H1 (cell line): Measurements from ENCODE around the gene C17orf113. TPM values are rescaled to one million over a fixed set of nuclear protein-coding genes. Genes with fewer than 3 reads are reported as not detected.

Experiments
- TAF1 ChIP-seq: IDR thresholded peaks from 2 replicates; pipeline ENCODE4 v1.6.1; 2011; ENCODE audit warnings: mild to moderate bottlenecking, low read depth, low read length
- TBP ChIP-seq: IDR thresholded peaks from 2 replicates; pipeline ENCODE4 v1.6.1; 2011; ENCODE audit warnings: low read depth, low read length, improper control_type of control experiment
- TCF12 ChIP-seq: IDR thresholded peaks from 2 replicates; pipeline ENCODE4 v1.6.1; 2011; ENCODE audit warnings: low read depth, mild to moderate bottlenecking, low read length
- polyA plus RNA-seq, 7 experiments: library from polyadenylated mRNA; depleted of rRNA in 3 of 7; stranded (reverse) in 5 of 7; unstranded in 2 of 7; fragments of >200 nt in 5 of 7; fragments of 200-250 nt in 2 of 7; gene quantifications; 1 replicate in 5 of 7; 2 replicates in 1 of 7; 4 replicates in 1 of 7; pipeline versions ENCODE4 v1.2.1 to v1.2.3, GENCODE V29; 2011 to 2013; ENCODE audit warnings: missing spikeins in 2 of 7, mixed read lengths in 2 of 7
- total RNA-seq: library from RNA; stranded (reverse); fragmentation: NEBNext Ultra II Directional; extraction: Animal tissue kit (Norgen Biotek cat#: 25700); gene quantifications from 2 replicates; pipeline ENCODE4 v1.2.1, GENCODE V29; 2021
- TF ChIP-seq, protein P1 (sequence below): fragments of 300-600 bp; sonication (generic); IDR thresholded peaks from 2 replicates; pipeline ENCODE4 v1.7.1; 2012; ENCODE audit warnings: low read length, moderate library complexity, mild to moderate bottlenecking, inconsistent platforms; ENCODE audit not compliant: insufficient replicate concordance

Gene C17orf113
- total and polyA plus RNA-seq, 2 of the 8 experiments (the other 6 are each of a cell fraction or from before 2014, with no cell fraction given) = 1.0 to 1.4 TPM

GRCh38 chr17:42051013-42051400, 606 bp upstream of the C17orf113 start (continued):
- TF ChIP-seq, protein P1, sequence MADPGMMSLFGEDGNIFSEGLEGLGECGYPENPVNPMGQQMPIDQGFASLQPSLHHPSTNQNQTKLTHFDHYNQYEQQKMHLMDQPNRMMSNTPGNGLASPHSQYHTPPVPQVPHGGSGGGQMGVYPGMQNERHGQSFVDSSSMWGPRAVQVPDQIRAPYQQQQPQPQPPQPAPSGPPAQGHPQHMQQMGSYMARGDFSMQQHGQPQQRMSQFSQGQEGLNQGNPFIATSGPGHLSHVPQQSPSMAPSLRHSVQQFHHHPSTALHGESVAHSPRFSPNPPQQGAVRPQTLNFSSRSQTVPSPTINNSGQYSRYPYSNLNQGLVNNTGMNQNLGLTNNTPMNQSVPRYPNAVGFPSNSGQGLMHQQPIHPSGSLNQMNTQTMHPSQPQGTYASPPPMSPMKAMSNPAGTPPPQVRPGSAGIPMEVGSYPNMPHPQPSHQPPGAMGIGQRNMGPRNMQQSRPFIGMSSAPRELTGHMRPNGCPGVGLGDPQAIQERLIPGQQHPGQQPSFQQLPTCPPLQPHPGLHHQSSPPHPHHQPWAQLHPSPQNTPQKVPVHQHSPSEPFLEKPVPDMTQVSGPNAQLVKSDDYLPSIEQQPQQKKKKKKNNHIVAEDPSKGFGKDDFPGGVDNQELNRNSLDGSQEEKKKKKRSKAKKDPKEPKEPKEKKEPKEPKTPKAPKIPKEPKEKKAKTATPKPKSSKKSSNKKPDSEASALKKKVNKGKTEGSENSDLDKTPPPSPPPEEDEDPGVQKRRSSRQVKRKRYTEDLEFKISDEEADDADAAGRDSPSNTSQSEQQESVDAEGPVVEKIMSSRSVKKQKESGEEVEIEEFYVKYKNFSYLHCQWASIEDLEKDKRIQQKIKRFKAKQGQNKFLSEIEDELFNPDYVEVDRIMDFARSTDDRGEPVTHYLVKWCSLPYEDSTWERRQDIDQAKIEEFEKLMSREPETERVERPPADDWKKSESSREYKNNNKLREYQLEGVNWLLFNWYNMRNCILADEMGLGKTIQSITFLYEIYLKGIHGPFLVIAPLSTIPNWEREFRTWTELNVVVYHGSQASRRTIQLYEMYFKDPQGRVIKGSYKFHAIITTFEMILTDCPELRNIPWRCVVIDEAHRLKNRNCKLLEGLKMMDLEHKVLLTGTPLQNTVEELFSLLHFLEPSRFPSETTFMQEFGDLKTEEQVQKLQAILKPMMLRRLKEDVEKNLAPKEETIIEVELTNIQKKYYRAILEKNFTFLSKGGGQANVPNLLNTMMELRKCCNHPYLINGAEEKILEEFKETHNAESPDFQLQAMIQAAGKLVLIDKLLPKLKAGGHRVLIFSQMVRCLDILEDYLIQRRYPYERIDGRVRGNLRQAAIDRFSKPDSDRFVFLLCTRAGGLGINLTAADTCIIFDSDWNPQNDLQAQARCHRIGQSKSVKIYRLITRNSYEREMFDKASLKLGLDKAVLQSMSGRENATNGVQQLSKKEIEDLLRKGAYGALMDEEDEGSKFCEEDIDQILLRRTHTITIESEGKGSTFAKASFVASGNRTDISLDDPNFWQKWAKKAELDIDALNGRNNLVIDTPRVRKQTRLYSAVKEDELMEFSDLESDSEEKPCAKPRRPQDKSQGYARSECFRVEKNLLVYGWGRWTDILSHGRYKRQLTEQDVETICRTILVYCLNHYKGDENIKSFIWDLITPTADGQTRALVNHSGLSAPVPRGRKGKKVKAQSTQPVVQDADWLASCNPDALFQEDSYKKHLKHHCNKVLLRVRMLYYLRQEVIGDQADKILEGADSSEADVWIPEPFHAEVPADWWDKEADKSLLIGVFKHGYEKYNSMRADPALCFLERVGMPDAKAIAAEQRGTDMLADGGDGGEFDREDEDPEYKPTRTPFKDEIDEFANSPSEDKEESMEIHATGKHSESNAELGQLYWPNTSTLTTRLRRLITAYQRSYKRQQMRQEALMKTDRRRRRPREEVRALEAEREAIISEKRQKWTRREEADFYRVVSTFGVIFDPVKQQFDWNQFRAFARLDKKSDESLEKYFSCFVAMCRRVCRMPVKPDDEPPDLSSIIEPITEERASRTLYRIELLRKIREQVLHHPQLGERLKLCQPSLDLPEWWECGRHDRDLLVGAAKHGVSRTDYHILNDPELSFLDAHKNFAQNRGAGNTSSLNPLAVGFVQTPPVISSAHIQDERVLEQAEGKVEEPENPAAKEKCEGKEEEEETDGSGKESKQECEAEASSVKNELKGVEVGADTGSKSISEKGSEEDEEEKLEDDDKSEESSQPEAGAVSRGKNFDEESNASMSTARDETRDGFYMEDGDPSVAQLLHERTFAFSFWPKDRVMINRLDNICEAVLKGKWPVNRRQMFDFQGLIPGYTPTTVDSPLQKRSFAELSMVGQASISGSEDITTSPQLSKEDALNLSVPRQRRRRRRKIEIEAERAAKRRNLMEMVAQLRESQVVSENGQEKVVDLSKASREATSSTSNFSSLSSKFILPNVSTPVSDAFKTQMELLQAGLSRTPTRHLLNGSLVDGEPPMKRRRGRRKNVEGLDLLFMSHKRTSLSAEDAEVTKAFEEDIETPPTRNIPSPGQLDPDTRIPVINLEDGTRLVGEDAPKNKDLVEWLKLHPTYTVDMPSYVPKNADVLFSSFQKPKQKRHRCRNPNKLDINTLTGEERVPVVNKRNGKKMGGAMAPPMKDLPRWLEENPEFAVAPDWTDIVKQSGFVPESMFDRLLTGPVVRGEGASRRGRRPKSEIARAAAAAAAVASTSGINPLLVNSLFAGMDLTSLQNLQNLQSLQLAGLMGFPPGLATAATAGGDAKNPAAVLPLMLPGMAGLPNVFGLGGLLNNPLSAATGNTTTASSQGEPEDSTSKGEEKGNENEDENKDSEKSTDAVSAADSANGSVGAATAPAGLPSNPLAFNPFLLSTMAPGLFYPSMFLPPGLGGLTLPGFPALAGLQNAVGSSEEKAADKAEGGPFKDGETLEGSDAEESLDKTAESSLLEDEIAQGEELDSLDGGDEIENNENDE = no peak
- TF ChIP-seq TBP = 0 out of 2 replicates have a peak, but pooled peaks have one; percentile 4
- TF ChIP-seq TAF1 = 0 out of 2 replicates have a peak, but pooled peaks have one; percentile 3
- TF ChIP-seq TCF12 = no peak
- TF ChIP-seq, all 59 proteins: peak for 2
